ENCODE data around the gene ZNF283. TPM values are rescaled to one million over a fixed set of nuclear protein-coding genes. Genes with fewer than 3 reads are reported as not detected.
"Not testable (repeated sequence)": the region's sequence is repeated elsewhere in the genome, so short reads cannot be mapped to it uniquely, and the experiment has no call there.

Gene ZNF283
- total and polyA plus RNA-seq, 12 donors, result 1.7 to 16.9 (median 11.7) TPM

DNA sequence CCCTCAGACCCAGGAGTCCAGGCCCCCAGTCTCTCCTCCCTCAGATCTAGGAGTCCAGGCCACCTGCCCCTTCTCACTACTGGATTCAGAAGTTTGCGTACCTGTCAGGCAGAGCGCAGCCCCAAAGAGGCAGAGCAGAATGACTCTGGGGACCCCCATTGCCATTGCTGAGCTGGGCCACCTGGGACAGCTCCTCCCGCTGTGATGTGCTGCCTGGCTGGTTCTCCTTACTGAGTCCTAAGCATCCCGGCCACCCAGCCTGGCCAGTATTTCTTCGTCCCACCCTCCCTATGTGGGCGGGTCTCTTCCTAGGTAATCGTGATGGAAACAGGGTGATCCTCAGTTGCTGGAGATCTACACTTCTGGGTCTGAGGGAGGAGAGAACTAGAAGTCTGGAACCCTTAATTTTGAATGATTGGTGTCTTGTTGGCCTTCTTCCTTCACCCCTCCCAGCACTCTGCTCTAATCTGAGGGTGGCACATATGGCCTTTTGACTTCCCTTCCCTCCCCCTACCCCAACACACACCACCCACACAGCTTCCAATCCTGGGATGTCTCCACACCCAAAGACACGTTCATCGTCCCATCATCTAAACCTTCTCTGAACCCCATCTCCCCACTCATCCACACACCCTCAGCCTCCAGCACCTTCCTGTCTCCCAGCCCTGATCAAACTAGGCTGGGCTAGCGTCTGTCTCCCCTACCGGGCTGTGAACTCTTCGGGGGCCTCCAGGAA, 24.7 kb upstream of the ZNF283 start, which contains the start of gene LYPD5:
Gene LYPD5 (minus strand): TSS at position 232 of the 736 bp plus-strand sequence. CDS start 67 bp downstream, at position 165.
- Histone ChIP-seq H3K27ac (no peak within 1 kb of the TSS), H3K36me3 (no peaks in the 10 kb centered on the region), H3K27me3 (peaks cover 0 to 20% (median 14%) of the 10 kb centered on the region in 7 donors), H3K4me1 (peaks cover 0 to 18% (median 7%) of the 10 kb centered on the region in 9 donors), H3K4me3 (no peak within 1 kb of the TSS), H3K9me3 (no peaks in the 10 kb centered on the region)
- intact Hi-C loops (cut with DNase I), result no loop called here
- DNase-seq (no peak), ATAC-seq (no peak)
- TF ChIP-seq, protein P1, sequence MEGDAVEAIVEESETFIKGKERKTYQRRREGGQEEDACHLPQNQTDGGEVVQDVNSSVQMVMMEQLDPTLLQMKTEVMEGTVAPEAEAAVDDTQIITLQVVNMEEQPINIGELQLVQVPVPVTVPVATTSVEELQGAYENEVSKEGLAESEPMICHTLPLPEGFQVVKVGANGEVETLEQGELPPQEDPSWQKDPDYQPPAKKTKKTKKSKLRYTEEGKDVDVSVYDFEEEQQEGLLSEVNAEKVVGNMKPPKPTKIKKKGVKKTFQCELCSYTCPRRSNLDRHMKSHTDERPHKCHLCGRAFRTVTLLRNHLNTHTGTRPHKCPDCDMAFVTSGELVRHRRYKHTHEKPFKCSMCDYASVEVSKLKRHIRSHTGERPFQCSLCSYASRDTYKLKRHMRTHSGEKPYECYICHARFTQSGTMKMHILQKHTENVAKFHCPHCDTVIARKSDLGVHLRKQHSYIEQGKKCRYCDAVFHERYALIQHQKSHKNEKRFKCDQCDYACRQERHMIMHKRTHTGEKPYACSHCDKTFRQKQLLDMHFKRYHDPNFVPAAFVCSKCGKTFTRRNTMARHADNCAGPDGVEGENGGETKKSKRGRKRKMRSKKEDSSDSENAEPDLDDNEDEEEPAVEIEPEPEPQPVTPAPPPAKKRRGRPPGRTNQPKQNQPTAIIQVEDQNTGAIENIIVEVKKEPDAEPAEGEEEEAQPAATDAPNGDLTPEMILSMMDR (IDR thresholded peaks at IDR 0.05), result no peak
- WGBS, 2 donors, result 53 to 61% methylated on average over 12 of the region's 12 CpGs

DNA sequence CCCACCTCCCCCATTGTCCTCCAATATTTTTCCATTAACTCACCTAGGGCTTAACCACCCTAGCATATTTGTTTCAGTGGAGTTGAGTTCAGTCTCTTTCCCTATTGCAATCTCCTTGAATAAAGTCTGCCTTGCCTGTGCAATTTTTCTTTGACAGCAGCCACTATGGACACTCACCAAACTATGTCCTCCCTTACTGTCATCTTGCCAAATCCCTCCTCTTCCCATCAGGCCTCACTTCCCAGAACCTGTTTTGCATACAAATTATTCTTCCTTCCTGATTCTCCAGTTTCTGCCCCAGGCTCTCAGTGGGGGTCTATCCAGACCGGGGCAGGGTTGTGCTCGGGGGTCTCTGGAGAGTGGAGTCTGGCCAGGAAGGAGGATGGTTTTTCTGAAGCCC, 22.7 kb upstream of the ZNF283 start:
- intact Hi-C loops (cut with DNase I), result no loop called here
- no peaks in the 10 kb centered on the region for H3K9me3 ChIP-seq
- TF ChIP-seq, protein P1 (IDR thresholded peaks at IDR 0.05), result no peak
- ATAC-seq (no peak), DNase-seq (no peak)
- H3K4me3 ChIP-seq, result peak overlapping the region in 1 of 10 donors; percentile 24
- 47 to 53% methylated on average over 2 of the region's 2 CpGs for WGBS, 2 donors
- H3K27ac ChIP-seq, result no peak overlapping the region
- H3K36me3 ChIP-seq, result no peaks in the 10 kb centered on the region
- peaks cover 0 to 14% (median 0%) of the 10 kb centered on the region in 7 donors for H3K27me3 ChIP-seq
- H3K4me1 ChIP-seq, result peaks cover 0 to 5% (median 0%) of the 10 kb centered on the region in 9 donors

DNA sequence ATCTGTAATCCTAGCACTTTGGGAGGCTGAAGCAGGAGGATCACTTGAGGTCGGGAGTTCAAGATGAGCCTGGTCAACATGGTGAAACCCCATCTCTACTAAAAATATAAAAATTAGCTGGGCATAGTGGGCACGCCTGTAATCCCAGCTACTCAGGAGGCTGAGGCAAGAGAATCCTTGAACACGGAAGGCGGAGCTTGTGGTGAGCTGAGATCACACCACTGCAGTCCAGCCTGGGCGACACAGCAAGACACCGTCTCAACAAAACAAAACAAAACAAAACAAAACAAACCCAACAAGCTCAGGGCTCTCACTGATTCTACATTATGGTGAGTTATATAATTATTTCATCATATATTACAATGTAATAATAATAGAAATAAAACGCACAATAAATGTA, 20.7 kb upstream of the ZNF283 start:
- not testable (repeated sequence) for DNase-seq
- 89 to 90% methylated on average over 7 of the region's 7 CpGs for whole genome bisulfite sequencing, 2 donors

DNA sequence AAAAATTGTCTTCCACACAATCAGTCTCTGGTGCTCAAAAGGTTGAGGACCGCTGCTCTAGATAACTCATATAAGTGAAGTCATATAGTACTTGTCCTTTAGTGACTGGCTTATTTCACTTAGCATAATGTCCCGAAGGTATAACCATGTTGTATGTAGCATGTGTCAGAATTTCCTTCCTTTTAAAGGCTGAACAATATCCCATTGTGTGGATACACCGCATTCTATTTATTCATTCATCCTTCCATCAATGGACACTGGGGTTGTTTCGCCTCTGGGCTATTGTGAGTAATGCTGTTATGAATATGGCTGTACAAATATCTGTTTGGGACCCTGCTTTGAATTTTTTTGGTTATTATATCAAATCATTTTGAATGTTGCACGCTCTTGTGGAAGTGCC, 20.3 kb upstream of the ZNF283 start:
- TF ChIP-seq, protein P1 (IDR thresholded peaks at IDR 0.05), result no peak
- ATAC-seq (no peak), DNase-seq (no peak)
- Histone ChIP-seq H3K4me1 (no peaks in the 10 kb centered on the region), H3K27me3 (peaks cover 0 to 18% (median 0%) of the 10 kb centered on the region in 7 donors), H3K4me3 (no peak overlapping the region), H3K9me3 (no peaks in the 10 kb centered on the region), H3K36me3 (no peaks in the 10 kb centered on the region), H3K27ac (no peak overlapping the region)
- intact Hi-C loops (cut with DNase I), result no loop called here
- 64% methylated on average over 5 of the region's 5 CpGs for WGBS, 2 donors

More for the DNA sequence above, 20.7 kb upstream of the ZNF283 start:
- H3K9me3 ChIP-seq; H3K4me1 ChIP-seq; intact Hi-C loops (cut with DNase I); ATAC-seq; H3K27ac ChIP-seq; H3K36me3 ChIP-seq; H3K4me3 ChIP-seq: not testable (repeated sequence)
- H3K27me3 ChIP-seq, result peaks cover 0 to 17% (median 0%) of the 10 kb centered on the region in 7 donors

DNA sequence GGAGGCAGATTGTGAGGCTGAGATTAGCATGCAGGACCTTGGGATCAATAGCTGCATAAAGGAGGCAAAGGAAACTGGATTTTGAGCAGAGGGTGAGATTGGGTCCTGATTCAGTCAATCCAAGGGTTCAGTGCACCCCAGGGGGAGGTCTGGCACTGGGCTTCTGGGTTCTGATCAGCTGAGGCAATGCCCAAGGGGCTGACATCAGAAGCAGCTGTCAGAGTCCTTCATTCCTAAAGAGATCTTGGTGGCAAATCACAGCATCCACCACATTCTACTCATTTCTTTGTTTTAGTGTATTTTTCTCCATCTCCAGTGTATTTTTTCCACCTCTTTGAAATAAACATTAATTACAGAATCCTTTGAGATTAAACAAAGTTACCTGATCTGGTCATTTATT, 19.5 kb upstream of the ZNF283 start:
- intact Hi-C loops (cut with DNase I), result loop anchor here in 1 of 10 donors (2.0 kb wide), 1 partner anchor 63 kb away; no protein-coding TSS in a partner anchor
- Histone ChIP-seq H3K27ac (no peak overlapping the region), H3K9me3 (no peaks in the 10 kb centered on the region), H3K36me3 (no peaks in the 10 kb centered on the region), H3K27me3 (peaks cover 0 to 18% (median 0%) of the 10 kb centered on the region in 7 donors), H3K4me3 (no peak overlapping the region), H3K4me1 (no peaks in the 10 kb centered on the region)
- TF ChIP-seq, protein P1 (IDR thresholded peaks at IDR 0.05), result no peak
- ATAC-seq, result no peak
- DNase-seq, result no peak
